IPS-NIHi11 (cell line): Measurements from ENCODE around the gene DNAH10.
"Not testable (repeated sequence)": the region's sequence is repeated elsewhere in the genome, so short reads cannot be mapped to it uniquely, and the experiment has no call there.

ENCODE experiments used
- DNase-seq: peaks from one replicate; pipeline ENCODE4 v3.0.0; 2012; ENCODE audit warnings: mixed read lengths, low spot score

DNAH10 gene

DNA sequence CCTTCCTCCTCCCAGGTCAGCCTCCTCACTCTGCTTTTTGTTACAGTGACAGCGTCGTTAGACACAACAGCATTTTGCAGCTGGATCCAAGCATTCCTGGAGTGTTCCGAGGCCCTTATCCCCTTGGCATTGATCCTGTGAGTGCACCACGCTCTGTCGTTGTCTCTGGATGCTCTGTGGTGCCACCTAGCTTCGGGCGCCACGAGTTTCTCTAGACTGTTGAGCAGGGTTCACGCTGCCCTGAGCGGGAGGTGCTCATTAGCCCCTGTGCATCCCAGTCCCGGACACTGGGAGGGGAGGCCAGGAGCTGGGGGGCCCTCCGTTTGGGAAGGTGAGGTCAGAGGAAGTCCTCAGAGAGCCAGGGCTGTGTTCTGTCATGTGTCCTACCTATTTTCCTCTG, 17.3 kb upstream of the DNAH10 start:
- peak; percentile 51 for DNase-seq

DNA sequence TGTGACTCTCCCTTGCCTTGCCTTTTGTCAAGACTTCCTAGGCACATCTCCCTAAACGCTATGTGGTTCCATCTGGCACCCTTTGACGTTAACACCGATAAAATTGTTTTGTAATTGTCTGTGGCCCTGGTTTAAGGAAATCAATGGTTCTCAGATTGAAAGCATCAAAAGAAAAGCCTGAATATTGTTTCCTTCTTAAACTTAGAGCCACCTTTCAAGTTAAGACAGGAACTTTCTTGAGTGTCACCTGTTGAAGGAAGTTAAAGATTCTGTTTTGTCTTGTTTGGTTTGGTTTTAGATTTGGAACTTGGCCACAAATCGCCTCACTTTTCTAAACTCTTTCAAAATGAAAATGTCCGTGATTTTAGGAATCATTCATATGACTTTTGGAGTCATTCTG, 14.8 kb upstream of the DNAH10 start:
- no peak for DNase-seq

DNA sequence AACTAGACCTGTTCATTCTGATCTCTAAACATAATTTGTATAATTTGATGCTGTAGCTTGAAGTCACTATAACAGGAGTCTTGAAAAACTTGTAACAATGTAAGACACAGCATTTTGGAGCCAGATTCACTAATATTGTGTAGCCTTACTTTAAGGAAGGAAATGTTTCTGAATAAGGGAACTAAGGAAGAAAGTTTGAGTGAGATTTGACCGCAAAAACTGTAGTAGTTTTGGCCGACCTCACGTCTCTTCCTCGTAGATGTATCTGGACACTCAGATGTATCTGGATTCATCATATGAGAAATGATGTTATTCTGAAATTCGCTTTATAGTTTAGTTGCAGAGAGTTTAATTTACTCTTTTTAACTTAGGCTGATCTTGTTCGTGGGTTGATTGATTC, 13.9 kb upstream of the DNAH10 start:
- no peak for DNase-seq

DNA sequence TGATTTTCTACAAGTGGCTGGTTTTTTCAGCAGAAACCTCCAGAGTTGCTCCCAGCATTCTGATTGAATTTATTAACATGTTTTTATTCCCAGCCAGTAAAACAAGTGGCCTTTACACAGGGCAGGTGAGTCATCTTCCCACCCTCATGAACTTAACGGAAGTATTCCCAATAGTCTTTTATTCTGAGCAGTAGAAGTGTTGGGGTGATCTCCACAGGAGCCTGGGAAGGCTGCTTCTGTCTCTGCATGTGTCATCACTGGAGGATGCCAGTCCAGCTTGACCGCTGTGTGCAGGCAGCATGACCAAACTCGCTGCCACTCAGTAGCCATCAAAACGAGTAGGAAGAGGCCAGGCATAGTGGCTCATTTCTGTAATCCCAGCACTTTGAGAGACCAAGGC, 13.4 kb upstream of the DNAH10 start:
- DNase-seq, result no peak

DNA sequence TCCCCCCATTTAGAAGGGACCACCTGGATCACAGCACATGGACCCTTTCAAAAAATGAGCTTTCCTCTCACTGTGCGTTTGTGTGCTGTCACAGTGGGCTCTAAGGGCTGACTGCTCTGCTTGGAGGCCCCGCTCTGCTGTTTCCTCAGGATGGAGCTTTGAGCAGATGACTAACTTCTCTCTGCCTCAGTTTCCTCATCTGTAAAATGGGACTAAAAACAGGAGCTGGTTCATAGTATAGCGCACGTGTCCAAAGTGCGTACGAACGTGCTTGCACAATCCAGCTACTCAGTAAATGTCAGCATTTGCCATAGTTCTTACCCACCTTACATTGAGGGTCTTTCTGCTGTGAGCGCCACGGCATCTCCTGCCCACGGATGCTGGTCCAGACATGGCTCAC, 12.7 kb upstream of the DNAH10 start:
- no peak for DNase-seq

DNA sequence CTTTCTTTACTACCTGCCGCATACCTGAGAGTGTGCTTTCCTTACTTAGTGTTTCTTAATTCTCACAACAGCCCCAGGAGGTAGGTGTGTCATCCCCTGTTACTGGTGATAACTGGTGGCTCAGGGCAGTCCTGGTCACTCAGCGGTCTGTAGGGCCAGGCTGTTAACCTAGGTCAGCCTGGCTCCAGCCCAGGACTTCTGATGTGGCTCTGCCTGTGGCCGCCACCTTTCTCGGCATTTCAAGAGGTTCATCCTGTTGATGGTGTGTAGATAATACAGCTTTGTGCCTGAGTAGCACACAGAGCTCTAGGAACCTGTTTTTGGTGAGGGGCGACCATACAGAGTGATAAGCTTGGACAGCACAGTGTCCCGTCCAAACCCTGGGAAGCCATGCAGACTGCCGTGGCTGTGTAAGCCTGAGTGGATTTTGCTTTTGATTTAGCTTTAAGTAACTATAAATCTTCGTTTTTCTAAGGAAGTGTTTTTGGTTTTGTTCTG, 11.9 kb upstream of the DNAH10 start:
- DNase-seq, result no peak

DNA sequence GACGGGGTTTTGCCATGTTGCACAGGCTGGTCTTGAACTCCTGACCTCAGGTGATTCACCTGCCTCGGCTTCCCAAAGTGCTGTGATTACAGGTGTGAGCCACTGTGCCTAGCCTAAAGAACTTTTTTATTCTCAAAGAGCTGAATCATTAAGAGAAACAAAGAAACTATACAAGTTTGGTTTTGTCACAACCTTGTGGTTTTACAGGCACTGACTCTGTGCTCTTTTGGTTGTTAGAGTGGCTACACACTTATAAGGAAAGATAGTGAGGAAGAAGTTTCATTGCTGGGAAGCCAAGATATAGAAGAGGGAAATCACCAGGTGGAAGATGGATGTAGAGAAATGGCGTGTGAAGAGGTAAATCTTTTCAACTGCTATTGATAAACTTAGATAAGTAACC, 10.1 kb upstream of the DNAH10 start:
- DNase-seq, result no peak

DNA sequence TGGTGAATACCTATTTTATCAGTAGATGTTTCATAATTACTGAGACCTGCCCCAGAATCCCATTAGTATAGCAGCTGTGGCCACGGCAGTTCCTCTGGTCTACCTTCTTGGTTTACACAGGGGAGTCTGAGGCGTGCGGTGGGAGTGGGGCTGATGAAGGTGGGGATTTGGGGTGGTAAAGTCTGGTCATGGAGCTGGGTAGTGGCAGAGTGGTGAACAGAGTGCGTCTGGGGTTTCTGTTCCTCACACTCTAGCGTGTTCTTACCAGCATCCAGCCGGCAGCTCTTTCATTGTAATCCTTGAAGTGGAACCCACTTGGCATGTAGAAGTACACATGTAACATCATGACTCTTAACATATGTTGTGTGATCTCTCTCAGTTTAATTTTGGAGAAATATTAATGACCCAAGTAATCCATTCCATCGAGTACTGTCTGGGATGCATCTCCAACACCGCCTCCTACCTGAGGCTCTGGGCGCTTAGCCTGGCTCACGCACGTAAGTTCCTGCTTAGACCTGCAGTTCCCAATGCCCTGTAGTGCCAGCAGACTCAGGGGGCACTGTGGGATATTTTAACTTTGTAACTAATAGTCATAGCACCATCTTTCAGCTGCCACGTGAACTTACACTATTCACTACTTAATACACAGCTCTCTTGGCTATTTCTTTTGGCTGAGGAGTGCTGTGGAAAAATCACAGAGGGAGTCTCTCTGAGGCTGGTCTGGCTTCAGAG, 7.9 kb upstream of the DNAH10 start:
- no peak for DNase-seq

DNA sequence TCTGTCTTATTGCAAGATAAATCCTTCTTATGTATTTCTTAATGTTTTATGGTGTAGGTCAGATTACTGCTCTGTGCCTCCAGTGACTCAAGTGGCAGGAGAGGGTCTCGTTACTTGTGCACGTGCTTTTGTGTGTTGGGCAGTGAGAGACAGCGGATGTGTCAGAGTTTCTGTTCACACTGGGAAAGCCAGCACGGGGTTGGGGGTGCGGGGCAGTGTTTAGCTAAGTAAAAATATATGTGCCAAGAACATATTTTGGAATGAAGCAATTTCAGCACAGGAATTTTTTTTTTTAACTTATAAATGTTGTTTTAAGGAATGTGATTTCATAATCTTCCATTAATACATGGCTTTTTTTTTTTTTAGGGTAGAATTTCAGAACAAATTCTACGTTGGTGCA, 4.5 kb upstream of the DNAH10 start:
- DNase-seq, result no peak

DNA sequence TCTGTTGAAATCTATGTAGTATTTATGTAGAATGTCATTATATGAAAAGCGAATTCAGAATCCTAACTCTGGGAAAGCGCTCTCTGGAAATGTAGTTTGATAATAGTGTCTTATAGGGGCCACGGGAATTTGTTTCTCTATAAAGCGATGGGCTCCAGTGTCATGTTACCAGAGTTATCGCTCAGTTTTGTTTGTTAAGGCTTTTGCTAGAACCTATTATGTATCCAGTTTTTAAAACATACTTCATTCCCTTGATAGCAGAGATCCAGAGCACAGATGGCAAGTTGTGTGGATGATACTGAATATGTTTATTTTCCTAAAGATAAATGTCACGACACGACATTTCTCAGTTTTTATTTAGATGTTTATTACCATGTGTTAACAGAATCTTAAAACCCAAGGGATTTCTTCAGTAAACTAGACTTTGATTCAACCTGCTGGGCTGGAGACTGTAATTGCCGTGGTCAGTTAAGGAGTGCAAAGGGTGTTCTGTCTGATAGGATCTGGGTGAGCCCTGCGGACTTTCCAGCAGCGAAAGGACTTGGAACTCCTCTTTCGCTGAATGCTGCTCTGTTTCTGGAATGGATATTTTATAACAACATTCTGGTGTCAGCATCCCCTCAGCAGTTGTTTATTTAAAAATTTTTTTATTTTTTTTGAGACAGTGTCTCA, 1.7 kb upstream of the DNAH10 start:
- DNase-seq, result no peak

DNA sequence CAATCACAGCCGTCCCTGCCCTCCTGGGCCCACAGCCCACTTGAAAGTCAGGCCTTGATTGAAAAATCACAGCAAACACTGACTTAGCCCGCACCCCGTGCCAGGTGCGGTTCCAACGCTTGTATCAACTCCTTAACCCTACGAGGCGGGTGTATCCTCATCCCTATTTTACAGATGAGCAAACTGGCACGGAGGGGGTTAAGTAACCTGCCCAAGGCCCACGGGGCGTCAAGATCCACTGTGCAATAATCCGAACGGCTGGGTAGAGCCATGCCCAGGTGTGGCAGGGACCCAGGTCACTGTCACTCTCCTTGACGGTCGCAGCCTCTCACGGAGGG, 583 bp downstream of the DNAH10 start:
- DNase-seq, result no peak

DNA sequence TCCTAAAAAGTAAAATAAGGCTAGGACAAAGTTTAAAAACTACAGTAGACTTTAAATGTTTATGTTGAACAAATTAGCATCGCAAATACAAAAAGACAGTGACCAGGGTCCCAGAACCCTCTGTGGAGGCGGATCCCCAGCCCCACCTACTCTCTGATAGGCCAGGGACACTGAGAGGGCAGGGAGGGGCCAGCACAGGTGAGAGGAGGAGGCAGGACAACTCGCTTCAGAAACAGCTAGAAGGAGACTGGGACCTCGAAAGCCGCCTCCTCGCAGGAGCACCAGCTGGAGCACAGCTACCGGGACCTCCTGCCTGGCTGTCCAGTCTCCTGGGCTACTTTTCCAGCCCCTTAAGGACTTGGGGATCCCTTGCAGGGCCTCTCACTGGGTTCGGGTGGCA, 992 bp downstream of the DNAH10 start:
- peak; percentile 79 for DNase-seq

DNA sequence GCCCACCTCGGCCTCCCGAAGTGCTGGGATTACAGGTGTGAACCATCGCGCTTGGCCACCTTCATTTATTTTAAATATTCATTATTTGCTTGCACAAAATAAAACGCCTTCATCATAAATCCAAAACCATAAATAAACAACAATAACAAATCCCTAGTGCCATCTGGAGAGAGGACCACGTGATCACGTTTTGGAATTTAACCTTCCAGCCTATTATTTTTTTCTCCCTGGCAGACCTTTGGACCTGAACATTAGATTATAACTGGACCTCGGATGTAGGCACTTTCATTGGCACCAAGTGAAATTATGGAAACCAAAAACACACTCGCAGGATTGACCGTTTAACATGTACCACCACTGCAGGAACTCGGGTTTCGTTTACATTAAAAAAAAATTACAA, 2.0 kb downstream of the DNAH10 start:
- no peak for DNase-seq

DNA sequence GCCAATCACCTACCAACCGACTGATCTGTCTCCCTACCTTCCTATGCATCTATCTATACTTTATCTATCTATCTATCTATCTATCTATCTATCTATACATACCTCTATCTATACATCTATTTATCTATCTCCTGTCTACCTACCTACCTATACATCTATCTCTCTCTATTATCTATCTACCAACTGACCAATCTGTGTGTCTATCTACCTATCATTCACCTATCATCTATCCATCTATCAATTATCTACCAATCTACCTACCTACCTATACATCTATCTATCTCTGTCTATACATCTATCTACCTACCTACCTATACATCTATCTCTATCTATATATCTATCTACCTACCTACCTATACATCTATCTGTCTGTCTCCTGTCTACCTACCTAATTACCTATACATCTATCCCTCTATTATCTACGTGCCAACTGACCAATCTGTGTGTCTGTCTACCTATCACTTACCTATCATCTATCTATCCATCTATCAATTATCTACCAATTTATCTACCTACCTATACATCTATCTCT, 3.5 kb downstream of the DNAH10 start:
- no peak for DNase-seq

DNA sequence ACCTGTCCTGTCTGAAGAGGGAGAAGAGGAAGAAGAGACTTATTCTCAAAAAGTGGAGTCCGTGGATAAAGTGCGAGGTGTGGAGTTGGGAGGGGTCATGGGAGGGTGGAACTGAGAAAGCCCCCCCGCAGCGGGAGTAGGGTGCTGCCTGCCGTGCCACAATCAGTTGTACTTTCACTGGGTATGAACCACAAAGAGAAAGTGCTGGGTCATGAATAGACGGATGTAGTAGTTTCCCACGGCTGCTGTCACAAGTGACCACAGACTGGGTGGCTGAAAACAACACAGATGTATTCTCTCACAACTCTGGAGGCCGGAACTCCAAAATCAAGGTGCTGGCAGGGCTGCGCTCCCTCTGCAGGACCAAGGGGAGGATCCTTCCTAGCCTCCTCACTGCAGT, 5.5 kb downstream of the DNAH10 start:
- DNase-seq, result no peak

DNA sequence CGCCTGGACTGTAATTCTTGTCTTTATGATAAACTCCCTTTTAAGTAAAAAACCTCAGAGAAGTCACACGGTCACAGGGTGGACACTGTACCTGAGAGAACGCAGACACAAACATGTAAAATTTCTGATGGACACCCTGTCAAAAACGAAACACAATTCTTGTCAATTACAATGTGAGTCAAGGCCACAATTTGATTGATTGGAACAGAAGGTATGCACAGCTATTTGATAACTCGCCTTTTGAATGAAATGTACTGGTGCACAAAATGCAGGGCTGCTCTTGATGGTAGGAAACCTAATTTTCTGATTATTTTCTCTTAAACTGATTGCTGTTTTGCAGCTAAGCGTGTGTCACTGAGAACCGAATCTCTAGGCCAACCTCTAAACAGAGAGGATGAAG, 9.2 kb downstream of the DNAH10 start:
- no peak for DNase-seq

DNA sequence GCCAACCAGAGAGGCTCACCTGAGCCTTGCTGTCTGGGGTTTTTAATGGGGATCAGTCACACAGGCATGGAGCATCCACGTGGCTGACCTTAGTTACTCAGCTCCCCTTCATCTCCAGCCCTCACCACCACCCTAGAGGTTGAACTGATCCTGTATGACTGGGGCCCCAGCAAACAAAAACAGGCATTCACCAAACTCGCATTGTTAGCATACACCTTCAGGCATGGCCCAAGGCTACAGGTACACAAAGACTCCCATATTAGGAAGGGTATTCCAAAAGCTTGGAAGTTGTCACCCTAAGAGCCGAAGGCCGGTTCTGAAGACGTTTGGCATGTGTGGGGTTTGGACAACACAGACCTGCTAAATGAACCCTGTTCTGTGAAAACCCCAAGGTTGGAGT, 10.0 kb downstream of the DNAH10 start:
- no peak for DNase-seq

DNA sequence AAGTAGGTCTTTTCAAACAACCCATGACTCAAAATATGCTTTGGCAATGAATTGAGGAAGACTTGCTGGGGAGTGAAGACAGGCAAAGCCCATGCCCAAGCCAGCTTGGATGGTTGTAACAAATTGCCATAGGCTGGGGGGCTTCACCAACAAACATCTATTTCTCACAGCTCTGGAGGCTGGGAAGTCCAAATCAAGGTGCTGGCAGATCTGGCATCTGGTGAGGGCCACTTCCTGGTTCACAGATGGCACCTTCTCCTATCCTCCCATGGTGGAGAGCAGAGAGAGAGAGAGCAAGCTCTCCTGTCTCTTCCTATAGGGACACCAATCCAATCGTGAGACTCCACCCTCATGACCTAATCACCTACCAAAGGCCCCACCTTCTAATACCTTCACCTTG, 11.3 kb downstream of the DNAH10 start:
- DNase-seq, result no peak

DNA sequence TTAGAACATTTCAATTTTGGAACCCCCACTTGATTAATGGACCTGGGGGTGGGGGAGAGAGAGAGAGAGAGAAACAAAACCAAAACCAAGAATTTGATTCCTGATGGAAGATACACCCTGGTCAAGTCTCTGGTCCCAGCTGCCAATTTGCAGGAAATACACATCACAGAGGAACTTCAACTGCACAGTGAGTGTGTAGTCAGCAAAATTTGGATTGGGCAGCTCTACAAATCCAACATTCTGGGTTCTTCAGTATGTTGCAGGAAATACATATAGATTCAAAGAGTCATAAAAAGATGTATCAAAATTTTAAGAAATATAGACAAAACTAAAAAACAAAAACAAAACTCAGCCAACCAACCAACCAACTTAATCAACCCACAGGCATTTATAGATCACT, 17.4 kb downstream of the DNAH10 start:
- DNase-seq, result no peak

DNA sequence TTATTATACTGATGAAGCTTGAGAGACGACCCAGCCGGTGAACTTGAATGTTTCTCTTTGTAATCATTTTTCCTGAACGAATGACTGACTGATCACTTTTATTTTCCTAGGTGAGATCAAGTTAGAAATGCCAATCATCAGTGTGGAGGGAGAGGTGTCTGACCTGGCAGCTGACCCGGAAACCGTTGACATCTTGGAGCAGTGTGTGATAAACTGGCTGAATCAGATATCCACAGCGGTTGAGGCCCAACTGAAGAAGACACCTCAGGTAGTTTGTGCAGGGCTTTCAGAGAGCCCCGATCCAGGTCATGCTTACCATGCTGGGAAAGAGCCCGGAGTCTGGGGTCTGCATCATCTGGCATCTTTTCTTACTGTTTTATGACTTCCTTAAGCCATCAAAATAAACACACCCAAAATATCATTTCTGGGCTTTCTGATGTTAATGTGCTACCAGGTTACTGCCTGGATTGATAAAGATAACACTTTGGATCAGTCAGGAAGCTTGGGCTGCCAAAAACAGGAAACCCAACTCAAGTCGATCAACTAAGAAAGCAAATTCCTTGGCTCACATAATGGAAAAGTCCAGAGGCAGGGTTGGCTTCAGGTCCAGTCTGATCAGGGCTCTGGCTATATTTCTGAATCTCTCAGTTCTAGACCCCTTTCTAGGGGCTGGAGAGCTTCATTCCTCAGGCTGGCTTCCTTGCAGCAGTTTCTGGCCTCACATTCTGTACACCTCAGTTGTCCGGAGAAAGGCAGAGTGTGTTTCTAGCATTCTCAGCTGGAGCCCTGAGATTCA, 21.1 kb downstream of the DNAH10 start:
- no peak for DNase-seq

DNA sequence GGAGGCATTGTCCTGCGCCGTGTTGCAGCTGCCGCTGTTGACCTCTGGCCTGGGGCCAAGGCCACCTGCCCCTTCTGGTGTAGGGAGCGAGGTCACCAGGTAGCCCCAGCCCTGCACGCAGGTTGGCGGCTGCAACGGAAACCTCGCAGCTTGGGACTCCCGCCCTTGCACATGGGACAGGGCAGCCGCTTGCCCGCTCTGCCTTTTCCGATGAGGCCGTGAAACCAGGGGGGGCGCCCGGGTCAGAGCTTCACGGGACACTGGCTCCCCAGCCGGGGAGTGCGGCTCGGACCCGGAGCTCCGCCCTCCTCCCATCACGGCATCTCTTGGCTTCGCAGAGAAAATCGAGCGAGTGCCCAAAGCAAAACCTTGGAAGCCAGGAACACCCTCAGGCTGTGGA, 25.4 kb downstream of the DNAH10 start:
- DNase-seq, result no peak

DNA sequence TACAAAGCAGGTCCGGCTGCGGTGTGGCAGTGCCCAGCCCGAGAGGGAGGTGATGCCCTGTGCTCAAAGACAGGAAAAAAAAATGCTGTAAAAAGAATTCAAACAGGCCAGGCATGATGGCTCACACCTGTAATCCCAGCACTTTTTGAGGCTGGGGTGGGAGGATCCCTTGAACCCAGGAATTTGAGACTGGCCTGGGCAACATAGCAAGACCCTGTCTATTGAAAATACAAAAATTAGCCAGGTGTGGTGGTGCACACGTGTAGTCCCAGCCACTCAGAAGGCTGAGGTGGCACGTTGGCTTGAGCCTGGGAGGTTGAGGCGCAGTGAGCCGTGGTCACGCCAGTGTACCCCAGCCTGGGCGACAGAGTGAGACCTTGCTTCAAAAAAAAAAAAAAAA, 26.4 kb downstream of the DNAH10 start:
- DNase-seq, result no peak

DNA sequence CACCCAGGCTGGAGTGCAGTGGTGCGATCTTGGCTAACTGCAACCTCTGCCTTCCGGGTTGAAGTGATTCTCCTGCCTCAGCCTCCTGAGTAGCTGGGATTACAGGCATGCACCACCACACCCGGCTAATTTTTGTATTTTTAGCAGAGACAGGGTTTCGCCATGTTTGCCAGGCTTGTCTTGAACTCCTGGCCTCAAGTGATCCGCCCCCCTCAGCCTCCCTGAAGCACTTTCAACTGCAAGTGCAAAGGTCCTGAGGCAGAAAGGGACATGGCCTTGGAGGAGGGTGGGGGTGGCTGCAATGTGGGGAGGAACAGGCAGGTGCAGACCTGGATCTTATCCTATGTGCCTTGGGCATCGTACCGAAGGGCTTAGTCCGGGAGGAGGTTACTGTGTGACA, 27.3 kb downstream of the DNAH10 start:
- DNase-seq, result not testable (repeated sequence)
